IMR-90 (cell line): ENCODE data around the gene UGGT2.
"Not testable (repeated sequence)": the region's sequence is repeated elsewhere in the genome, so short reads cannot be mapped to it uniquely, and the experiment has no call there.

Experiments
- BHLHE40 ChIP-seq: fragments of 150-350 bp; IDR thresholded peaks from 2 replicates; pipeline ENCODE4 v1.6.1; 2016; ENCODE audit warnings: mild to moderate bottlenecking, low read depth, low read length
- CHD1 ChIP-seq: IDR thresholded peaks from 2 replicates; pipeline ENCODE4 v1.6.1; 2012; ENCODE audit warnings: low read depth, low read length, improper control_type of control experiment
- CTCF ChIP-seq: conservative IDR thresholded peaks from 2 replicates; pipeline ENCODE4 v1.5.1; 2012; ENCODE audit warnings: mild to moderate bottlenecking, low read depth, low read length, improper control_type of control experiment
- POLR2A ChIP-seq: IDR thresholded peaks from 2 replicates; pipeline ENCODE4 v1.6.1; 2012; ENCODE audit warnings: mild to moderate bottlenecking, low read depth, low read length
- SMC3 ChIP-seq: fragments of 150-350 bp; IDR thresholded peaks from 2 replicates; pipeline ENCODE4 v1.6.1; 2016; ENCODE audit warnings: low read depth, mild to moderate bottlenecking, antibody characterized with exemption, low read length, moderate library complexity

DNA sequence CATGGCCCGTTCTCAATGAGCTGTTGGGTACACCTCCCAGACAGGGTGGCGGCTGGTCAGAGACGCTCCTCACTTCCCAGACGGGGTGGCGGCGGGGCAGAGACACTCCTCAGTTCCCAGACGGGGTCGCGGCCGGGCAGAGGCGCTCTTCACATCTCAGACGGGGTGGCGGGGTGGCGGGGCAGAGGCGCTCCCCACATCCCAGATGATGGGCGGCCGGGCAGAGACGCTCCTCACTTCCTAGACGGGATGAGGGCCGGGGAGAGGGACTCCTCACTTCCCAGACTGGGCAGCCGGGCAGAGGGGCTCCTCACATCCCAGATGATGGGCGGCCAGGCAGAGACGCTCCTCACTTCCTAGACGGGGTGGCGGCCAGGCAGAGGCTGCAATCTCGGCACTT lies 207.5 kb downstream of the UGGT2 start:
- not testable (repeated sequence) for TF ChIP-seq POLR2A, BHLHE40, CTCF, SMC3, CHD1
